Endothelial cell of umbilical vein (primary cell): ENCODE measurements around the gene TENM4.

Experiments
- MYC ChIP-seq: IDR thresholded peaks from one replicate; pipeline ENCODE4 v1.6.1; 2011; ENCODE audit warnings: mild to moderate bottlenecking, low read depth, low read length
- POLR2A ChIP-seq: IDR thresholded peaks from 2 replicates; pipeline ENCODE4 v1.6.1; 2012; ENCODE audit warnings: low read depth, mild to moderate bottlenecking, control low read depth, low read length
- TF ChIP-seq, protein P1 (sequence below), 2 donors: IDR thresholded peaks; 1 replicate in 1 of 2; 2 replicates in 1 of 2; pipeline ENCODE4 v1.5.1; 2011; ENCODE audit warnings: low read length in 2 of 2, mild to moderate bottlenecking in 2 of 2, moderate library complexity in 2 of 2, control low read depth in 1 of 2, inconsistent platforms in 1 of 2, low read depth in 1 of 2; ENCODE audit not compliant: insufficient read depth in 1 of 2; ENCODE audit errors: extremely low read depth in 1 of 2

GRCh38 chr11:79152511-79152910 is 288.3 kb downstream of the TENM4 start:
- TF ChIP-seq, protein P1, sequence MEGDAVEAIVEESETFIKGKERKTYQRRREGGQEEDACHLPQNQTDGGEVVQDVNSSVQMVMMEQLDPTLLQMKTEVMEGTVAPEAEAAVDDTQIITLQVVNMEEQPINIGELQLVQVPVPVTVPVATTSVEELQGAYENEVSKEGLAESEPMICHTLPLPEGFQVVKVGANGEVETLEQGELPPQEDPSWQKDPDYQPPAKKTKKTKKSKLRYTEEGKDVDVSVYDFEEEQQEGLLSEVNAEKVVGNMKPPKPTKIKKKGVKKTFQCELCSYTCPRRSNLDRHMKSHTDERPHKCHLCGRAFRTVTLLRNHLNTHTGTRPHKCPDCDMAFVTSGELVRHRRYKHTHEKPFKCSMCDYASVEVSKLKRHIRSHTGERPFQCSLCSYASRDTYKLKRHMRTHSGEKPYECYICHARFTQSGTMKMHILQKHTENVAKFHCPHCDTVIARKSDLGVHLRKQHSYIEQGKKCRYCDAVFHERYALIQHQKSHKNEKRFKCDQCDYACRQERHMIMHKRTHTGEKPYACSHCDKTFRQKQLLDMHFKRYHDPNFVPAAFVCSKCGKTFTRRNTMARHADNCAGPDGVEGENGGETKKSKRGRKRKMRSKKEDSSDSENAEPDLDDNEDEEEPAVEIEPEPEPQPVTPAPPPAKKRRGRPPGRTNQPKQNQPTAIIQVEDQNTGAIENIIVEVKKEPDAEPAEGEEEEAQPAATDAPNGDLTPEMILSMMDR (IDR thresholded peaks at IDR 0.05; ENCODE audit: extremely low read depth in 1 of 2, insufficient read depth in 1 of 2, low read depth in 1 of 2, low read length in 2 of 2), result no peak
- no peak for TF ChIP-seq POLR2A
- TF ChIP-seq MYC, result no peak
